GM18520 (cell line): Measurements from ENCODE around the gene FKBP6.
"Not testable (repeated sequence)": the region's sequence is repeated elsewhere in the genome, so short reads cannot be mapped to it uniquely, and the experiment has no call there.

ENCODE experiments used
- ATAC-seq: cut with Tn5 transposase; IDR thresholded peaks from one replicate; pipeline ENCODE4 v1.9.1; 2021; ENCODE audit not compliant: unreplicated experiment

FKBP6 gene

DNA sequence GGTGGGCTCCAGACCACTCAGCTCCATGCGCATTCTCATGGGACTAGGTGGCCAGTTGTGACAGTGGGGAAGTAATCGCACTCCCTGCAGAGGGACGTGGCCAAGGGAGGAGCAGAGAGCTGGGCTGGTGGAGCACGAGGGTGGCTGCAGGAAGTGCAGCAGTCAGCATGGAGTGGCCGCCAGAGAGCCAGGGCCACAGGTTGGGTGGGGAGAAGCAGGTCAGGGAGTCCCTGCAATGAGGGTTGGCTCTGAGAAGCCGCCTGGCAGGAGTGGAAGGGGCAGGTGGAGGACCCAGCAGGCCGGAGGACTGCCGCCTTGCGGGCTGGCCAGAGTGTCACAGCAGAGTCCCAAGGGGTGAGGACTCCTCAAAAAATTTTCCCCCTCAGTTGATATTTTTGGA lies 26.2 kb downstream of the FKBP6 start:
- no peak for ATAC-seq

DNA sequence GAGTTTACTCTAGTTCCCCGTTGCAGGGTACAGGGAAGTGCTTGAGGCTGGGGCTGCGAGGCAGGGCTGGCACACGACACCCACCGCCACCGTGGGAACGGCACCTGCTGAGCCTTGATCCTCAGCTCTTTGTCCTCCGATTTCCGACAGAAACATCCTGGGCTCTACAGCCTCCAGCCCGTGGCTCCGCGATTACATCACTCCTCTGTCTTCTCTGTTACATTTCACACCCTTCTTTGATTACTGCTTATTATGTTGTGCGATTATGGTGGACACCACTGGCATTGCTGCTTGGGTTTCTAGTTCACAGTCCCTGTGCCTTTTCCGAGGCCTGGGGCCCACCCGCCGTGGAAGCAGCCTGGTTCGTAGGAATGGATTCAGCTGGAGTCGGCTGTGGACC lies 26.9 kb downstream of the FKBP6 start:
- no peak for ATAC-seq

DNA sequence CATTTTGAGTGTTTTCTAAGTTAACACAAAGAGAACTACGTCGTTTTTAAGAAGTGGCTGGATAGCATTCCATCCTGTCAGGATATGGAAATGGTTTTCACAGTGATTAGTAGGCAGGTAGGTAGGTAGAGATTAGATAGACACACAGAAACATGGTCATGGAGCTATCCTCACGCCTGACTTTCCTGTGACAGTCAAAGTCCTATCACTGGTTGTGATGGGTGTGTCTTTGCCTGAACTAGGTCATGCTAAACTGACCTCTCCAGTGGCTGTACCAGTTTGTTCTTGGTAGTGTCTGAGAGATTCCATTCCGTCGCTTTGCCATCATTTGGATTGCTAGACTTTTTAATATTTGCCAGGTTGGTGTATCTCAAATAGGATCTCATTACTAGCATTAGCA lies 28.2 kb downstream of the FKBP6 start:
- ATAC-seq = no peak

DNA sequence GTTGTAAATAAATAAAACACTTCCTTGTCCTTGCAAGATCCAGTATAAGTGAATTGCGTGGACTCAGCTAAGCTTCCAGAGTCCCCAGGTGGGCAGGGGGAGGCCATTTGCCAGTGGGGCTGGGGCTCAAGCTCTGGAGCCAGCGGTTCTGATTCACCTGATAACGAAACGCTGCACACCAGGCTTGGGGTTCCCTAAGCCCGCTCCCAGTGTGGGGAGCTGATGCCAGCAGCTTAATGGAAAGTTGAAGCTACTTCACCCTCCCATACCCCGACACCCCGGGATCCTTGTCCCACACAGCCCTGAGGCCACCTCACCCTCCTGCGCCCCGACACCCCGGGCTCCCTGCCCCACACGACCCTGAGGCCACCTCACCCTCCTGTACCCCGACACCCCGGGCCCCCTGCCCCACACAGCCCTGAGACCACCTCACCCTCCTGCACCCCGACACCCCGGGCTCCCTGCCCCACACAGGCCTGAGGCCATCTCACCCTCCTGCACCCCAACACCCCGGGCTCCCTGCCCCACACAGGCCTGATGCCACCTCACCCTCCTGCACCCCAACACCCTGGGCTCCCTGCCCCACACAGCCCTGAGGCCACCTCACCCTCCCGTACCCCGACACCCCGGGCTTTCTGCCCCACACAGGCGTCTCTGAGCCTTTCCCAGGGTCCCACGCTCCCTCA lies 30.8 kb downstream of the FKBP6 start:
- ATAC-seq = no peak

DNA sequence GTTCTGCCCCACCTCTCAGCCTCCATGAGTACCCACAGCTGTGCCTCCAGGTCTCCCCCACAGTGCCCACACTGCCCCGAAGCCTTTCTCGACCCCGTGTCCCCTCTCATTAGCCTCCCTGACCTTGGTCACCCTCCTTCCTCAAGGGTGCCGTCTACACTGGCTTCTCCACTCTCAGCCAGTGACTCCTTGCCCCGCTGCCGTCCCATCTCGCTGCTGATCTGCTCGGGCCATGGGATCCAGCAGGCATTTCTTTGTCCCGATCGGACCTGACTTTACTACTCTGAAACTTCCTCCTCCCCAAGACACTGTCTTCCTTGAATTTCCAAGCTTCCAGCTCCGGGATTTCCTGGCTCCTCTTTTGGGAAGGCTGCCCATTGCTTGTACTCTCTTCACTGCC lies 31.3 kb downstream of the FKBP6 start:
- ATAC-seq = no peak

DNA sequence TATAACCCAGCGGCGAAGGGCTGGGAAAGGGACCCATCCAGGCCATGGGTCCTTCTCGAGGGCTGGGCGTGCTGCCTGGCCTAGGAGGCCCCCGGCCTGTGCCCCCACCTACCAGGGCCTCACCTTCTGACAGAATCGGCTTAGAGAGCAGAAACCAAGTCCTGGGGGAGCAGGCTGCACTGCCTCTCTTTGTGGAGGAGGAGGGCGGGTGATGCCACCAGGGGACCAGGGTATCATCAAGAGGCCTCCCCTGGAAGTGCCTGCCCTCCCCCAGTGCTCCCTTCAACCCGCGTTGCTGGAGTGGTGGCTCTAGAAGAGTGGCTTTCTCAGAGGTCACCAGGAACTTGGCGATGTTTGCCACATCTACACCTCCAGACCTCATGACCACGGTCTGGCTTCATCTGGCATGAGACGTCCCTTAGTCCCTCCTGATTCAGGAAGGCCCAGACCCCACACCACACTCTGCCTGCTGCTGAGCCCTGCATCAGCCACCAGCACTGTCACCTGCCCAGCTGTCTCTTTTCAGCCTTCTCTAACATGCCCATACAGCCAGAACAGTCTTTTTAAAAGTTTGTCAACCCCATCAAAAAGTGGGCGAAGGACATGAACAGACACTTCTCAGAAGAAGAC lies 31.9 kb downstream of the FKBP6 start:
- no peak for ATAC-seq

DNA sequence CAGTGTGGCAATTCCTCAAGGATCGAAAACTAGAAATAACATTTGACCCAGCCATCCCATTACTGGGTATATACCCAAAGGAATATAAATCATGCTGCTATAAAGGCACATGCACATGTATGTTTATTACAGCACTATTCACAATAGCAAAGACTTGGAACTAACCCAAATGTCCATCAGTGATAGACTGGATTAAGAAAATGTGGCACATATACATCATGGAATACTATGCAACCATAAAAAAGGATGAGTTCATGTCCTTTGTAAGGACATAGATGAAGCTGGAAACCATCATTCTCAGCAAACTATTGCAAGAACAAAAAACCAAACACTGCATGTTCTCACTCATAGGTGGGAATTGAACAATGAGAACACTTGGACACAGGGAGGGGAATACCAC lies 32.6 kb downstream of the FKBP6 start:
- ATAC-seq = not testable (repeated sequence)

DNA sequence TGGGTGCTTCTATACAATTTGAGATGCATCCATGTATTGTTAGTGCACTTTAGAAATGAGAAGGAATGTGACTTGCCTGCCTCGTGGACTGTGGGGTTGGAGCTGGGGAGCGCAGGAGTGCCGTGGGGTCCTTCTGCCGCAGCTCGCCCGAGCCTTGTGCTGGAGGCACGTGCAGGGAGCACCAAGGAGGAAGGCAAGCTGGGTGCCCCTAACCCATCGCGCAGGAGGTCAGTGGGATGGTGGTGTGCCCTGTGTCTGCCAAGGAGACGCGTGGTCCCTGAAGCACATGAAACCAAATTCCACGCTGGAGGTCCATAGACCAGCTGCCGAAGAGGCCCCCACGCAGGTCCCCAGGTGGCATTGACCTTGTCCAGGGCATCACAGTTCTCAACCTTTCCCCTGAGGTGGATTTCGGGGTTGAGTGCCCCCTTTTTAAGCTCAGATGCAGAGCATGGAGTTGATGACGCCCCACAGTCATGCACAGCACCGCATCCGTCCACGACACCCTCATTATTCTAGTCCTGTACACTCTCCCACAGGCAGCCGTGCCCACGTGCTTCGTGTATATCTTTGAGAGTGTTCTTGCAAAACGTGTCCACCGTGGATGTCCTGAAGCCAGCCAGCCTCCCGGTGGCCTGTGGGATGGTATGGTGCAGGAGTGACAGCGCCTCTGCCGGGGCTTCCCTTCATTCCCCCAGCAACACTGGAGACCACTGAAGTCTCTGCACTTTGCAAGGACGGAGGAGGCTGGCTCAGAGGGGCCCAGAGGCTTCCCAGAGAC lies 35.5 kb downstream of the FKBP6 start:
- ATAC-seq = no peak

DNA sequence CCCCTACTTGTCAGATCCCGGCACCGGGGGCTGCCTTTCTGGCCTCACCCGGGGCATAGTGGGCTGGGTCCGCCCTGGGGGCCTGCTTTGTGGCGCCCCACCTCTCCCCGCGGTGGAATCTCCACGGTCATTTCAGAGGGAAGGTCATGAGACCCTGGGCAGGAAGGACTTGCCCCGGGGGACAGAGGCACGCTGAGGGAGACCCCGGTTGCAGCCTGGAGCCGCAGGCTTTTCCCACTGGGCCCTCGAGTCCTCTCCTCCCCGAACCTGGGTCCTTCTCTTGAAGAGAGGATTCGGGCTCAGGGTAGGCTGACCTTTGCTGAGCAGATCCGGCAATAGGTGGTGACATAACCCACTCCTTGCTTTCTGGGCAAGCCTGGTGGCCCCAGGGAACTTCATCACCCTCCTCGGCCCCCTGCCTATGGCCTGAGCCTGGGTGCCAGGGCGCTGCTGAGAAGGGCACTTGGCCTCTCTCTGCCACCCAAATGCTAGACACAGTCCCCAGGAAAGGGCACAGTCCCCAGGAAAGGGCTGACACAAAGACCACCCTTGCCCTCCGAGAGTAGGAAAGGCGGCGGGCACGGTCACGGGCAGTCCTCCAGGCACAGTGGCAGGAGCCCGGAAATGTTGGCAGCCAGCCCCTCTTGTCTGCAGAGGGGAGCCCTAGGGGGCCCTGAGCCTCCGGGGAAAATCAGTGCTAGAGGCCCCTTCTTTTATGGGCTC lies 36.2 kb downstream of the FKBP6 start:
- no peak for ATAC-seq

DNA sequence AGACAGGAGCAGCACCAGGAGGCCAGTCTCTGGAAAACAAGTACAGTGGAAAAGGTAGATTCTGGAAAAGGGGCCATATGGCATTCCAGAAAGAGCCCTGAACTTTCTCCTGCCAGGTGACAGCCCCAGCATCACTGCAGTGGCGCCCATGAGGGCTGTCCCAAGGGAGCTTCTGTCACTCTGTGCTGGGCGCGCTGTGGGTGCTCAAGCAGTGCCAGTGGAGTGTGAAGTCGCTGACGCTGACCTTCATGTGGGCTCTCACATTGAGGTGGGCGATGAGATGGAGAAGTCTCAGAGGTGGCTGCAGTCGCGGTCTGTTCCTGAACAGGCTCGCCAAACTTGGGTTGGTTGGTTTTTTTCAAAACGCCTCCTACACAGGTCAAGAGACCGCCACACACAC lies 38.2 kb downstream of the FKBP6 start:
- no peak for ATAC-seq

DNA sequence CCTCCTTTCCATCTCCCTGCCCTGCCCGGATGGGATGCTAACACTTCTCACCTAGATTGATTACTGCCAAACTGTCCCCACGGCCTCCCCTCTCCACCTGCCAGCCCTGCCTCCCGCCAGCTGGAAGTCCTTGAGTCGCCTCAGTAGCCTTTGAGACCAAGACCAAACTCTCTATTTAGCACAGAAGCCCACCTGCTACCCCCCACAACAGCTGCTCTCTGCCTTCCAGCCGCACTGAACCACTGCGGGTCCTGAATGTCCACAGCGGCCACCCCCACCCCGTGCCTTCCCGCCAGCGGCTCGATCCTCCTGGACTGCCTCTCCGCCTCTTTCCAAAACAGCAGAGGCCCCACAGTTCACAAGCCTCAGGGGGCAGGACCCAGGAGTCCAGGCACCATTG lies 39.0 kb downstream of the FKBP6 start:
- no peak for ATAC-seq

DNA sequence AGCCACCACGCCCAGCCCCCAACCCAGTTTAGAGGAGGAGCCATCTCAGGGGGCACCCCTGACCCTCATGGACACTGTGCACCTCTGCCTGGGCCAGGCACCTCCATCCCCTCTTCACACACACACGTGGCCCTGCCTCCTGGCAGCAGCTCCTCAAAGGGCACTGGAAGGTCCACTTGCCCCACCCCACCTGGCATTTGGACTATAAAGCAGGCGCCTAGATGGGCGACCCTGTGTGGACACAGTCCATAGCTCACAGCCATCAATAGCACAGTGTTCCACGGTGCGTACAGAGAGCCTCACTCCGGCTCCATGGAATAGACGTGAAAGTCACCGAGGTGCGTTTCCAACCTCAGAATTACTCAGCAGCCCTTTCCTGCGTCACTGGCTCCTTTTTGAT lies 41.0 kb downstream of the FKBP6 start:
- ATAC-seq = no peak

DNA sequence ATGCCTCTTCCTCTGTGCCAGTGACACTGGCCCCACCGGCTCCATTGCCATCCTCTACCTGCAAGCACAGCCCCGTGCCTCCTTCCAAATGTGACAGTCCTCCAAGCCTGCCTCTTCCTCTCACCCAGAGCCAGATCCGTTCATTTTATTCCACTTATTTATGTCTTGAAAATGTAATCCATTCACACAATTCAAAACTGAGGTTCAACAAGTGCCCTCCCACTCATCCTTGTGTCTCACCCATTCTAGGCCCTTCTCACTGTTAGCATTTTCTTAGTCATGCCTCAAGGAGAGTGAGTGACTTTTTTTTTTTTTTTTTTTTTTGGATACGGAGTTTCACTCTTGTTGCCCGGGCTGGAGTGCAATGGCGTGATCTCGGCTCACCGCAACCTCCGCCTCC lies 41.7 kb downstream of the FKBP6 start:
- ATAC-seq = no peak

DNA sequence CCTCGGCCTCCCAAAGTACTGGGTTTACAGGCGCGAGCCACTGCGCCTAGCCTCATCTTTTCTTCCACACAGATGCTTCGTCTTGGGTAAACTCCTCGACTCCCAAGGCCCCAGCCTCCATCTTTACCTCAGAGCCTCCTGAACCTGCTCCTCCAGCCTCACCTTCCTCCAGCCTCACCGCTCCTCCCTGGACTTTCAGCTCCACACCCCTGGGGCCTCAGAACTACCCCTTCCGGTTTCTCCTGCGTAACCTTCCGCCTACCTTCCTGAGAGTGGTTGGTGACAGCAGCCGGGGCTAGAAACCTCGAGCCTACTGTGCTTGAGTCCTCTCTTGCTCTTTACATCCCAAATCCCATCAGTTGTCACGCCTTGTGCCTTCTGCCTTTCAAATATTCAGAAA lies 45.8 kb downstream of the FKBP6 start:
- no peak for ATAC-seq

DNA sequence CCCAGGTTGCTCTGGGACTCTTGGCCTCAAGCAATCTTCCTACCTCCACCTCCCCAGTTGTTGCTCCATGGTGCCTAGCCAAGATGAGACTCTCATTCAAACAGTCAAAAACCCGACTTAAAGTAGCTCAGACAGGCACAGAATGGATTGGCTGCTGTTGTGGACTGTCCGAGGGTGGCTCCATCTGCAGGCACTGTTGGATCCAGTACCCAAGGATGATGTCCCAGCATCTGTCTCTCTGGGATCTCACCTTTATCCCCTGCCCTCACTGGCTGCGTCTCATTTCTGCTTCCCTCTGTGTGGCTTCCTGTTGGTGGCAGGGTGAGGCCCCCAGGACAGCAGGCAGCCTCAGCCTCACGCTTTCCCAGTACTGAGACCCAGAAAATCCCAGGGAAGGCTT lies 48.3 kb downstream of the FKBP6 start:
- not testable (repeated sequence) for ATAC-seq

DNA sequence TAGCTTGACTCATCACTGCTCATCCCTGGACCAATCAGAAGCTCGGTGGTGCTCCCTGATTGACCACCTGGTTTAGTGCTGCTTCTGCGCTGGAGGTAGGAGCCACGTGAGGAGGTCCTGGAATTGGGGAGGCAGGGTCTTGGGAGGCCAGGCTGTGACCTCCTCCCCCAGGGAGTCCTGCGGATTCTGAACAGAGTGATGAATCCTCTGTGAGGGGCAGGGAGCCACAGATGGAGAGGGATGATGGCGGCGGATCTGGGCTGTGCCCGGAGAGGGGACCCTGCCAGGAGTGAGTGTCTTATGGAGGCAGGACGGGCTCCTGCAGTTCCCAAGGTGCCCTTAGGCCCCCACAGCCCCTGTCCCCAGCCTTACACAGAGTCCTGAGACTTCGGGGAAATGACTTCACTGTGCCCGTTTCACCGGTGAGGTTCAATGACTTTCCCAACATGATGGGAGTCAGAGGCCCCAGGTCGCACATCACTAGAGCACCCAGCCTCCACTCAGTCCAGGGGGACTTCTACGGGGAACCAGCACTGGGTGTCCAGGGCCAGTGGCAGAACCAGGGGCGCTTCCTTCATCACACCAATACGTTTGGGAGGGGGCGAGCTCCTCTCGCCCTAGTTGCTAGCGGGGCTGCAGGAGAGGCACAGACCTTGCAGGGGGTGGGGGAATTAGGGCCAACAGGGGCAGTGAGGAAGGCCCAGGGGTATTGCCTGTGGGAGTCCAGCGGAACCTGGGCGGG lies 48.9 kb downstream of the FKBP6 start:
- no peak for ATAC-seq

DNA sequence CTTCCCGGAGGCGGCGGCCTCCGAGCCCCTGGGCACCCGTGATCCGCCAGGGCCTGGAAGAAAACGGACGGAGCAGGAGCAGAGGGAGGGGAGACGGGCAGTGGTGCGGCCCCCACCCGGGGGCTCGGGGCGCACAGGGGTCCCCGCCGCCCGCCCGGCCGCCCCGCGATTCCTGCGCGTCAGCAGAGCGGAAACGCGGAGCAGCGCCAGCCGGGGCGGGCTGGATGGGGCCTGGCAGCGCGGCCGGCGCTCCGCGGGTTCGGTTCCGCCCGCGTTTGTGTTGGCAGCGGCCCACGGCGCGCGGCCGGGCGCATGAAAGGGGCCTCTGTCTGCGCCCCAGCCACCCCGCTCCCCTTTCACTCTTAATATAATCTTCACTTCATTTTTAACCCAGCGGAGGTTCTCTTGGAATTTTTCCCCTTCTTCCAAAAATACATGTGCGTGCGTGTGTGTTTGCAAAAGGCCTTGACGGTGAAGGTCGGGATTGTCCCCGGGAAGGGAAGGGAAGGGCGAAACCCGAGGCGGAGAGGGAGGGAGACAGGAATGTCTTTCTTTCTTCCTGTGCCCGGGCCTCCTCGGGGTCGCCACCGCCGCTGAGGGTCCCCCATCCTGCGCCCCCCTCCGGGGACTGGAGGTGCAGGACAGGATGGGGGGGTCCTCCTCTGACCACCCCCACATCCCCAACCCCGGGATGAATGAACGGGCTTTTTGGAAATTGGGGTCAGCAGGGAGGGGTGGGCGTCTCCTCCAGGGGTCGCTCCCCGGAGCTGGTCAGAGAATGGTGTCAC lies 49.6 kb downstream of the FKBP6 start:
- not testable (repeated sequence) for ATAC-seq

DNA sequence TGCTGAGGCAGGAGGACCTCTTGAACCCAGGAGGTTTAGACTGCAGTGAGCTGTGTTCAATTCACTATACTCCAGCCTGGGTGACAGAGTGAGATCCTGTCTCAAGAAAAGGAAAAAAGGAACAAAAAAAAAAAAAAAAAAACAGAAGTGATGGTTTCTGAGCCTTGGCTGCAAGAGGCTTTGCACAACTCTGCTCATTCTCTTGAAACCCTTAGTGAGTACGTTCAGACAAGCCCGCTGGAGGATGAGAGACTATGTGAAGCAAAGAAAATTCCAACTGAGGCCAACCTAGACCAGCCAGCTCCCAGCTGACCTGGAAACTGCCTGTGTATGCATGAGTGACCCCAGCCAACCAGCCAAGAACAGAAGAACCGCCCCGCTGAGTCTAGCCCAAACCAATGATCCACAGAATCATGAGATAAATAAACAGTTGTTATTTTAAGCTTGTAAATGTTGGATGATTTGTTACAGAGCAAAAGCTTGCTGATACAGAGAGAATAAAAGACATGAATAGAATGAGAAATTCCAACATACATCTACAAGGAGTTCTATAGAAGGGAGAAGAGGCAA lies 55.1 kb downstream of the FKBP6 start:
- ATAC-seq = no peak

DNA sequence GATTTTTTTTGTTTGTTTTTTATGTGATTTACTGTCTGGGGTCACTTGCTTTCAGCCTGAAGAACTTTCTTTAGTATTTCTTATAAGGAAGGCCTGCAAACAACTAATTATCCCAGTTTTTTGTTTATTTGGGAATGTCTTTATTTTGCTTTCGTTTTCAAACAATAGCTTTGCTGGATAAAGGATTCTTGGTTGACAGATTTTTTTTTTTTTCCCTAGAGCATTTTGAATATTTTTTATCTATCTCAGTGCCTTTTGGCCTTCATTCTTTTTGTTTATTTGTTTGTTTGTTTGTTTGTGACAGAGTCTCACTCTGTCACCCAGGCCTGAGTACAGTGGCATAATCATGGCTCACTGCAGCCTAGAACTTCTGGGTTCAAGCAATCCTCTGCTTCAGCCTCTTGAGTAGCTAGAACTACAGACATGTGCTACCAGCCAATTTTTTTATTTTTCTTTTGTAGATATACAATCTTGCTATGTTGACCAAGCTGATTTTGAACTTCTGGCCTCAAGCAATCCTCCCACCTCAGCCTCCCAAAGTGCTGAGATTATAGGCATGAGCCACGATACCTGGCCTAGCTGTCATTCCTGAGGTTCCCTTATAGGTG lies 59.4 kb downstream of the FKBP6 start:
- ATAC-seq = no peak
